Caco-2 (cell line): ENCODE results near the gene LAMC1. TPM values are rescaled to one million over a fixed set of nuclear protein-coding genes. Genes with fewer than 3 reads are reported as not detected.

Source experiments
- BruUV-seq: library from RNA; stranded (reverse); fragments of 400-500 nt; replicated peaks from 2 replicates; lab custom pipeline; 2021; lab: Mats Ljungman, UMichigan
- CTCF ChIA-PET: fragments of 300-600 bp; sonication (Branson Sonifier 250); formaldehyde crosslinking; loops from one replicate; lab custom pipeline; 2022; ENCODE audit warnings: antibody characterized with exemption; lab: Charles Lee
- POLR2A ChIA-PET: fragments of 300-600 bp; sonication (Branson Sonifier 250); formaldehyde crosslinking; loops from one replicate; lab custom pipeline; 2022; ENCODE audit warnings: antibody characterized with exemption; lab: Charles Lee
- DNase-seq, 2 experiments: peaks; one replicate each; pipeline versions ENCODE4 v3.0.0 to v3.0.0-alpha.2; 2020 to 2022
- H3K27me3 ChIP-seq: replicated peaks from 2 replicates; pipeline ENCODE4 v1.6.0; 2011; ENCODE audit warnings: low read length; ENCODE audit not compliant: control insufficient read depth, insufficient read depth
- H3K36me3 ChIP-seq: 2 replicates; pipeline ENCODE4 v1.5.1; 2011; ENCODE audit warnings: low read length; ENCODE audit not compliant: control insufficient read depth, insufficient read depth
- H3K4me1 ChIP-seq: fragments of 250-450 bp; sonication (Bioruptor Pico); 2 replicates; pipeline ENCODE4 v1.5.1; 2020; ENCODE audit warnings: mild to moderate bottlenecking
- H3K4me3 ChIP-seq: 2 replicates; pipeline ENCODE4 v1.5.1; 2011; ENCODE audit warnings: low read depth, mild to moderate bottlenecking, control low read depth, low read length
- H3K9me3 ChIP-seq: fragments of 250-450 bp; sonication (Bioruptor Pico); 2 replicates; pipeline ENCODE4 v1.5.1; 2020; ENCODE audit warnings: mild to moderate bottlenecking, moderate library complexity
- H3K27ac Mint-ChIP-seq: one replicate; pipeline ENCODE4 v1.8.0; 2022; ENCODE audit warnings: mixed read lengths; ENCODE audit not compliant: unreplicated experiment
- H3K27me3 Mint-ChIP-seq: one replicate; pipeline ENCODE4 v1.8.0; 2022; ENCODE audit warnings: mixed read lengths; ENCODE audit not compliant: insufficient read depth, unreplicated experiment
- H3K36me3 Mint-ChIP-seq: one replicate; pipeline ENCODE4 v1.8.0; 2022; ENCODE audit warnings: mild to moderate bottlenecking, mixed read lengths; ENCODE audit not compliant: insufficient read depth, unreplicated experiment
- H3K4me1 Mint-ChIP-seq: one replicate; pipeline ENCODE4 v1.8.0; 2022; ENCODE audit warnings: low read depth, mixed read lengths; ENCODE audit not compliant: unreplicated experiment
- H3K4me3 Mint-ChIP-seq: one replicate; pipeline ENCODE4 v1.8.0; 2022; ENCODE audit warnings: mild to moderate bottlenecking, moderate library complexity, mixed read lengths; ENCODE audit not compliant: unreplicated experiment
- H3K9me3 Mint-ChIP-seq: one replicate; pipeline ENCODE4 v1.8.0; 2022; ENCODE audit warnings: mixed read lengths; ENCODE audit not compliant: unreplicated experiment
- intact Hi-C: fragments of 100-400 bp; cut with micrococcal nuclease; formaldehyde crosslinking; loops from one replicate; pipeline ENCODE4 v1.10.0; 2022; ENCODE audit not compliant: unreplicated experiment
- total RNA-seq: library from RNA; stranded (reverse); gene quantifications from 2 replicates; pipeline ENCODE4 v1.2.3, GENCODE V29; 2022
- TF ChIP-seq, protein P1 (sequence below), 2 experiments: fragments of 200-600 bp in 1 of 2; IDR thresholded peaks; 1 replicate in 1 of 2; 2 replicates in 1 of 2; pipeline versions ENCODE4 v1.5.1 to v1.8.0; 2011 to 2022; ENCODE audit warnings: antibody characterized with exemption in 1 of 2, control low read depth in 1 of 2, inconsistent platforms in 1 of 2, low read depth in 1 of 2, low read length in 1 of 2, mild to moderate bottlenecking in 1 of 2, moderate library complexity in 1 of 2; ENCODE audit not compliant: insufficient read depth in 1 of 2, severe bottlenecking in 1 of 2, unreplicated experiment in 1 of 2

Gene LAMC1
- total RNA-seq, 1 experiment from 2014 or later: 323 TPM

DNA sequence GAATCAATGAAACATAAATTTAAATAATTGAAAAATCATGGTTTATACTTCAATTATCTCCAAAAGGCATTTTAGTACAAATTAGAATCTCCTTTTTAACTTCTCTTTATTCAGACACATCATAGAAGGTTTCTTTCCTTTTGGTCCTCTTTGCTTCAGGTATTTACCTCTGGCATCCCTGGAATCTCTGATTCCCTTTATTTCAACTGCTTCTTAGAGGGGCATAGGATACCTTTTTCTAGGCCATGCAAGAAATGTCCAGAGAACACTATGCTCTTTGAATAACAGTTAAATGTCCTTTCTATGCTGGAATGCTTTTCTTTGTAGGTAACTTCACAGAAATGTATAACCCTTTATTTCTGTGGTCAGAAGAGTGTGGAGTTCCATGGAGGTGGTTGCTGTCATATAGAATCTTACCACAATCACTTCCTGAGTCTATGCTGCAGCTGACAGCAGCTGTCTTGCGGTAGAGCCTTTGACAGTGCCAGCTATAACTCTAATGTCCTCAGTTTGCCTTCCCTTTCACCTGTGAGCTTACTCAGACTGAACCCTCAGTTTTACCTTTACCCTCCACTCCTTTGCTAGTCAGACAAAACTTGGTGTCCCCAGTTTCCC lies 171.4 kb downstream of the LAMC1 start:
- Histone ChIP-seq H3K9me3 (no peaks in the 10 kb centered on the region), H3K4me3 (no peak overlapping the region), H3K27me3 (no peaks in the 10 kb centered on the region), H3K36me3 (no peaks in the 10 kb centered on the region), H3K4me1 (peaks cover 9% of the 10 kb centered on the region)
- intact Hi-C loops: loop anchor here (1.0 kb wide), 1 partner anchor 34 kb away; no protein-coding TSS in a partner anchor
- Mint-ChIP-seq H3K4me3 (no peak overlapping the region), H3K36me3 (no peaks in the 10 kb centered on the region), H3K27me3 (no peaks in the 10 kb centered on the region), H3K27ac (peak overlapping the region; percentile 9), H3K9me3 (no peaks in the 10 kb centered on the region), H3K4me1 (peaks cover 7% of the 10 kb centered on the region)
- DNase-seq: no peak
- TF ChIP-seq, protein P1, sequence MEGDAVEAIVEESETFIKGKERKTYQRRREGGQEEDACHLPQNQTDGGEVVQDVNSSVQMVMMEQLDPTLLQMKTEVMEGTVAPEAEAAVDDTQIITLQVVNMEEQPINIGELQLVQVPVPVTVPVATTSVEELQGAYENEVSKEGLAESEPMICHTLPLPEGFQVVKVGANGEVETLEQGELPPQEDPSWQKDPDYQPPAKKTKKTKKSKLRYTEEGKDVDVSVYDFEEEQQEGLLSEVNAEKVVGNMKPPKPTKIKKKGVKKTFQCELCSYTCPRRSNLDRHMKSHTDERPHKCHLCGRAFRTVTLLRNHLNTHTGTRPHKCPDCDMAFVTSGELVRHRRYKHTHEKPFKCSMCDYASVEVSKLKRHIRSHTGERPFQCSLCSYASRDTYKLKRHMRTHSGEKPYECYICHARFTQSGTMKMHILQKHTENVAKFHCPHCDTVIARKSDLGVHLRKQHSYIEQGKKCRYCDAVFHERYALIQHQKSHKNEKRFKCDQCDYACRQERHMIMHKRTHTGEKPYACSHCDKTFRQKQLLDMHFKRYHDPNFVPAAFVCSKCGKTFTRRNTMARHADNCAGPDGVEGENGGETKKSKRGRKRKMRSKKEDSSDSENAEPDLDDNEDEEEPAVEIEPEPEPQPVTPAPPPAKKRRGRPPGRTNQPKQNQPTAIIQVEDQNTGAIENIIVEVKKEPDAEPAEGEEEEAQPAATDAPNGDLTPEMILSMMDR (IDR thresholded peaks at IDR 0.05; ENCODE audit: insufficient read depth in 1 of 2, low read depth in 1 of 2, low read length in 1 of 2, severe bottlenecking in 1 of 2, unreplicated experiment in 1 of 2): no peak
- ChIA-PET CTCF (interaction anchor here (0.6 kb wide), 1 partner anchor 232 kb away, joined by 3 read pairs; no protein-coding TSS in a partner anchor), POLR2A (no interaction called here)
- no TSS peak for BruUV-seq

DNA sequence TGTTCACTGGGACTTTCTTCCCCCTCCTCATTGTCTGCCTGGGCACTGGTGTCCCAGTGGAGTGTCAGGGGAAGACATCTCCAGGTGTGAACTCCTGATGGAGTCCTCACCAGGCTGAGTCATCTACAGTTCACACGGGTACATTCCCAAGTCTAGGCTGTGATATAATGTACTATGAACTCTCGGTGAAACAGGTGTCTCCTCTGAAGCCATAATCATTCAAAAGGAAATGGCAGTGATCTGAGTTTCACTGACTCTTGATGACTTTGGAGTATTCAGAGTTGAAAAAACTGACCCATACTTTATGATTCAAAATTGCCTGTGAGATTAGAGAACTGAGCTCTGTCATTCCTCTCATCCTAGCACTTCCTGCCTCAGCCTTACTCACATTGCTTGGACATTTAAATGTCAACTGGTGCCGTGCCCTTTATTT lies 171.9 kb downstream of the LAMC1 start:
- intact Hi-C loops: loop anchor here (1.0 kb wide), 1 partner anchor 33 kb away; no protein-coding TSS in a partner anchor
- no peaks in the 10 kb centered on the region for H3K36me3 Mint-ChIP-seq
- ChIA-PET CTCF (interaction anchor here (0.6 kb wide), 1 partner anchor 232 kb away, joined by 3 read pairs; no protein-coding TSS in a partner anchor), POLR2A (no interaction called here)
- no TSS peak for BruUV-seq
- no peaks in the 10 kb centered on the region for H3K36me3 ChIP-seq
- H3K4me3 Mint-ChIP-seq: no peak overlapping the region
- TF ChIP-seq, protein P1 (IDR thresholded peaks at IDR 0.05; ENCODE audit: insufficient read depth in 1 of 2, low read depth in 1 of 2, low read length in 1 of 2, severe bottlenecking in 1 of 2, unreplicated experiment in 1 of 2): no peak
- no peaks in the 10 kb centered on the region for H3K9me3 ChIP-seq
- no peaks in the 10 kb centered on the region for H3K27me3 Mint-ChIP-seq
- H3K27ac Mint-ChIP-seq: peak overlapping the region; percentile 9
- peaks cover 7% of the 10 kb centered on the region for H3K4me1 Mint-ChIP-seq
- H3K4me1 ChIP-seq: peaks cover 9% of the 10 kb centered on the region
- DNase-seq: peak; percentile 18 to 66
- no peaks in the 10 kb centered on the region for H3K27me3 ChIP-seq
- H3K9me3 Mint-ChIP-seq: no peaks in the 10 kb centered on the region
- H3K4me3 ChIP-seq: no peak overlapping the region

Other genes starting within 250 kb of the LAMC1 start
- gene NPL, start 233.6 kb upstream of the LAMC1 start, total RNA-seq: 3.5 and 4.8 TPM in 2 replicates
- 218 and 234 TPM in 2 replicates for gene DHX9, start 184.1 kb upstream of the LAMC1 start, total RNA-seq
- not detected in 2 replicates for gene SHCBP1L, start 70.3 kb upstream of the LAMC1 start, total RNA-seq
- 34.9 and 51.0 TPM in 2 replicates for gene LAMC2, start 162.8 kb downstream of the LAMC1 start, total RNA-seq